T-helper 22 cell (primary cell): Measurements from ENCODE around the gene MRPS34.
"Not testable (repeated sequence)": the region's sequence is repeated elsewhere in the genome, so short reads cannot be mapped to it uniquely, and the experiment has no call there.

Experiments used
- DNase-seq: peaks from one replicate; pipeline ENCODE4 v3.0.0-alpha.2; 2020; ENCODE audit warnings: low read depth

MRPS34 gene

GRCh38 chr16:1749152-1750117 is 23.5 kb downstream of the MRPS34 start:
- DNase-seq: no peak

GRCh38 chr16:1747934-1748333 is 25.0 kb downstream of the MRPS34 start:
- DNase-seq: no peak

GRCh38 chr16:1746693-1747195 is 26.2 kb downstream of the MRPS34 start:
- DNase-seq: no peak

GRCh38 chr16:1745900-1746692 is 26.8 kb downstream of the MRPS34 start:
- no peak for DNase-seq

GRCh38 chr16:1745181-1745899 is 27.6 kb downstream of the MRPS34 start:
- no peak for DNase-seq

- DNase-seq: no peak
These were observed 28.5 kb downstream of the MRPS34 start for GRCh38 chr16:1744338-1744840.

- no peak for DNase-seq
These were observed 29.3 kb downstream of the MRPS34 start for GRCh38 chr16:1743376-1744337.

- DNase-seq: no peak
These were observed 31.3 kb downstream of the MRPS34 start for GRCh38 chr16:1741553-1742165.

- no peak for DNase-seq
These were observed 32.0 kb downstream of the MRPS34 start for GRCh38 chr16:1740781-1741490.

- no peak for DNase-seq
These were observed 32.7 kb downstream of the MRPS34 start for GRCh38 chr16:1740234-1740633.

GRCh38 chr16:1734816-1735215 is 38.1 kb downstream of the MRPS34 start:
- DNase-seq: no peak

GRCh38 chr16:1734123-1734522 is 38.8 kb downstream of the MRPS34 start:
- DNase-seq: no peak

- DNase-seq: not testable (repeated sequence)
These were observed 40.4 kb downstream of the MRPS34 start for GRCh38 chr16:1732551-1732987.

GRCh38 chr16:1732071-1732470 is 40.9 kb downstream of the MRPS34 start:
- DNase-seq: no peak

GRCh38 chr16:1731603-1732002 is 41.3 kb downstream of the MRPS34 start:
- DNase-seq: no peak

- no peak for DNase-seq
These were observed 41.9 kb downstream of the MRPS34 start for GRCh38 chr16:1731073-1731472.

GRCh38 chr16:1729445-1729844 is 43.5 kb downstream of the MRPS34 start:
- no peak for DNase-seq

- no peak for DNase-seq
These were observed 43.9 kb downstream of the MRPS34 start for GRCh38 chr16:1729026-1729425.
